ENCODE results near the gene KCNAB1. TPM values are rescaled to one million over a fixed set of nuclear protein-coding genes. Genes with fewer than 3 reads are reported as not detected.
"Not testable (repeated sequence)": the region's sequence is repeated elsewhere in the genome, so short reads cannot be mapped to it uniquely, and the experiment has no call there.

KCNAB1 gene
- total RNA-seq, 1 donor from 2014 or later, result 0.79 TPM

DNA sequence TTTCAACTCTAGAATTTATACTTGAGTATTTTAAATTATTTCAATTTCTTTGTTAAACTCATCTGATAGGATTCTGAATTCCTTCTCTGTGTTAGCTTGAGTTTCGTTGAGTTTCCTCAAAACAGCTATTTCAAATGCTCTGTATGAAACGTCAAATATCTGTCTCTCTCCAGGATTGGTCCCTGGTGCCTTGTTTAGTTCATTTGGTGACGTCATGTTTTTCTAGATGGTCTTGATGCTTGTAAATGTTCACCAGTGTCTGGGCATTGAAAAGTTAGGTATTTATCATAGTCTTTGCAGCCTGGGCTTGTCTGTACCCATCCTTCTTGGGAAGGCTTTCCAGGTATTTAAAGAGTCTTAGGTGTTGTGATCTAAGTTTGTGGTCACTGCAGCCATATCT is 151.1 kb downstream of the KCNAB1 start:
- H3K27me3 Mint-ChIP-seq (ENCODE audit: low read depth), result no peaks in the 10 kb centered on the region
- no peaks in the 10 kb centered on the region for H3K4me1 Mint-ChIP-seq
- H3K9me3 Mint-ChIP-seq, result peaks cover 6% of the 10 kb centered on the region
- no peak overlapping the region for H3K27ac Mint-ChIP-seq (ENCODE audit: unreplicated experiment)
- no peak overlapping the region for H3K4me3 Mint-ChIP-seq
- no peaks in the 10 kb centered on the region for H3K36me3 Mint-ChIP-seq (ENCODE audit: low read depth)
- DNase-seq (ENCODE audit: low read depth, low spot score), result no peak
- TF ChIP-seq, protein P1, sequence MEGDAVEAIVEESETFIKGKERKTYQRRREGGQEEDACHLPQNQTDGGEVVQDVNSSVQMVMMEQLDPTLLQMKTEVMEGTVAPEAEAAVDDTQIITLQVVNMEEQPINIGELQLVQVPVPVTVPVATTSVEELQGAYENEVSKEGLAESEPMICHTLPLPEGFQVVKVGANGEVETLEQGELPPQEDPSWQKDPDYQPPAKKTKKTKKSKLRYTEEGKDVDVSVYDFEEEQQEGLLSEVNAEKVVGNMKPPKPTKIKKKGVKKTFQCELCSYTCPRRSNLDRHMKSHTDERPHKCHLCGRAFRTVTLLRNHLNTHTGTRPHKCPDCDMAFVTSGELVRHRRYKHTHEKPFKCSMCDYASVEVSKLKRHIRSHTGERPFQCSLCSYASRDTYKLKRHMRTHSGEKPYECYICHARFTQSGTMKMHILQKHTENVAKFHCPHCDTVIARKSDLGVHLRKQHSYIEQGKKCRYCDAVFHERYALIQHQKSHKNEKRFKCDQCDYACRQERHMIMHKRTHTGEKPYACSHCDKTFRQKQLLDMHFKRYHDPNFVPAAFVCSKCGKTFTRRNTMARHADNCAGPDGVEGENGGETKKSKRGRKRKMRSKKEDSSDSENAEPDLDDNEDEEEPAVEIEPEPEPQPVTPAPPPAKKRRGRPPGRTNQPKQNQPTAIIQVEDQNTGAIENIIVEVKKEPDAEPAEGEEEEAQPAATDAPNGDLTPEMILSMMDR (conservative IDR thresholded peaks at IDR 0.05), result no peak

GRCh38 chr3:156271995-156272719 is 151.8 kb downstream of the KCNAB1 start:
- DNase-seq (ENCODE audit: low read depth, low spot score), result no peak
- Mint-ChIP-seq H3K4me1 (no peaks in the 10 kb centered on the region), H3K36me3 (ENCODE audit: low read depth) (no peaks in the 10 kb centered on the region), H3K4me3 (no peak overlapping the region), H3K27ac (ENCODE audit: unreplicated experiment) (no peak overlapping the region), H3K27me3 (ENCODE audit: low read depth) (no peaks in the 10 kb centered on the region), H3K9me3 (peaks cover 9% of the 10 kb centered on the region)
- TF ChIP-seq, protein P1 (conservative IDR thresholded peaks at IDR 0.05), result no peak

- Mint-ChIP-seq H3K27ac (ENCODE audit: unreplicated experiment) (peak overlapping the region; percentile 30), H3K4me1 (no peaks in the 10 kb centered on the region), H3K36me3 (ENCODE audit: low read depth) (no peaks in the 10 kb centered on the region), H3K27me3 (ENCODE audit: low read depth) (no peaks in the 10 kb centered on the region), H3K9me3 (peaks cover 9% of the 10 kb centered on the region), H3K4me3 (no peak overlapping the region)
- TF ChIP-seq, protein P1 (conservative IDR thresholded peaks at IDR 0.05), result no peak
- DNase-seq (ENCODE audit: low read depth, low spot score), result no peak
Measured at GRCh38 chr3:156273111-156273694, 152.8 kb downstream of the KCNAB1 start.

DNA sequence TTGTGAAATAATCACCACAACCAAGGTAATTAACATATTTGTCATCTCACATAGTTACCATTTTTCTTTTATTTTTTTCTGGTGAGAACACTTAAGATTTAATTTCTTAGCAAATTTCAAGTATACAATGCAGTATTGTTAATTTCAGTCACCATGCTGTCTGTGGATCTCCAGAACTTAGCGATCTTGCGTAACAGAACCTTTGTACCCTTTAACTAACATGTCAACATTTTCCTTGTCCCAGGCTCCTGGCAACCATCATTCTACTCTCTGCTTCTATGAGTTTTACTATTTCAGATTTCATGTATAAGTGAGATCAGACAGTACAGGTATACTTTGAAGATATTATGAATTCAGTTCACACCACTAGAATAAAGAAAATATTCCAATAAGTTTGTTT is 154.4 kb downstream of the KCNAB1 start:
- Mint-ChIP-seq H3K4me3 (no peak overlapping the region), H3K9me3 (peaks cover 9% of the 10 kb centered on the region), H3K27ac (ENCODE audit: unreplicated experiment) (no peak overlapping the region), H3K36me3 (ENCODE audit: low read depth) (no peaks in the 10 kb centered on the region), H3K27me3 (ENCODE audit: low read depth) (no peaks in the 10 kb centered on the region), H3K4me1 (no peaks in the 10 kb centered on the region)
- no peak for DNase-seq (ENCODE audit: low read depth, low spot score)
- TF ChIP-seq, protein P1 (conservative IDR thresholded peaks at IDR 0.05), result no peak

- H3K36me3 Mint-ChIP-seq (ENCODE audit: low read depth); H3K27ac Mint-ChIP-seq (ENCODE audit: unreplicated experiment); DNase-seq (ENCODE audit: low read depth, low spot score); H3K9me3 Mint-ChIP-seq; H3K4me1 Mint-ChIP-seq; H3K4me3 Mint-ChIP-seq: not testable (repeated sequence)
- H3K27me3 Mint-ChIP-seq (ENCODE audit: low read depth), result peaks cover 27% of the 10 kb centered on the region
Measured at GRCh38 chr3:156284637-156285036, 164.3 kb downstream of the KCNAB1 start.

GRCh38 chr3:156285626-156286025 is 165.2 kb downstream of the KCNAB1 start:
- DNase-seq (ENCODE audit: low read depth, low spot score), result no peak
- H3K4me3 Mint-ChIP-seq, result no peak overlapping the region
- H3K27me3 Mint-ChIP-seq (ENCODE audit: low read depth), result peaks cover 37% of the 10 kb centered on the region
- no peaks in the 10 kb centered on the region for H3K4me1 Mint-ChIP-seq
- H3K9me3 Mint-ChIP-seq, result no peaks in the 10 kb centered on the region
- no peak overlapping the region for H3K27ac Mint-ChIP-seq (ENCODE audit: unreplicated experiment)
- TF ChIP-seq, protein P1 (conservative IDR thresholded peaks at IDR 0.05), result no peak
- H3K36me3 Mint-ChIP-seq (ENCODE audit: low read depth), result no peaks in the 10 kb centered on the region

All from neural crest cell (in vitro differentiated cells).